Tracheal epithelial cell (primary cell): ENCODE results near the gene HOXD1. TPM values are rescaled to one million over a fixed set of nuclear protein-coding genes. Genes with fewer than 3 reads are reported as not detected.

Experiments used
- total RNA-seq: library from RNA; depleted of rRNA; stranded (reverse); fragments of >200 nt; gene quantifications from 2 replicates; pipeline ENCODE4 v1.2.1, GENCODE V29; 2014

The HOXD1 gene
- total RNA-seq, result 0.21 and 1.7 TPM in 2 replicates

DNA sequence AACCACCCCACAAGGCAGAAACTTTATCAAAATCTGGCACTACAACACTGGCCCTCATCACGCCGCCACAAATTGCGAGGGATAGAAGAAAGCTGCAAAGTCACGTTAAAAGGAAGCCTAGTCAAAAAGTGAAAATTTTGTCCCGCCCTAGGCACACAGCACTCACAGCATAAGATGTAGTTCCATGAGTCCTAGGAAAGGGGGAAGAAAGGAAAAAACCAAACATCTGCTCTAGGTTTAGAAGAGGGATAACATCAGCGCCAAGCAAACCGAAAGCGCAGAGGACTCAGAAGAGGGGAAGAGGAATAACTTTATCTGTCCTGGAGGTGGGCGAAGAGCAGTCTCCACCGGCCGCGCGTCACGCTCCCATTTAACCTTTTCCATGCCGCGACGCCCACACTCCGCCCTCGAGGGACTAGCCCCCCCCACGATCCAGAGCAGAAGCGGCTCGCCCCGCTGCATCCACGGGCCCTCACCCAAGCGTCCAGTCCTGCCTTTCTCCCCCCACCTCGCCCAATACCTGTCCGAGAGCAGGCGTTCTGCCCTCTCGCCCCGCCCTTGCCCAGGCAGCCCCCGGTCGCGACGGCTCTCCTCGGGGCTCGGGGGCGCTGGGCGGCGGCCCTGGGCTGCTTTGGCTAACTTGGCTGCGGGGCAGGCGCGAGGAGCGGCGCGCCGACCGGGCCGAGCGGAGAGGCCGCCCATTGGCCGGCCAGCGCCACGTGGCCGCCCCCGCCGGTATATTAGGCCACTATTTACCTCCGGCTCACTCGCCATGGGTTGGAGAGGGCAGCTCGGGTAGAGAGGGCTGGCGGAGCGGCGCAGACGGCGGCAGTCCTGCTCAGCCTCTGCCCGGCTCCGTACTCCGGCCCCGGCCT is at the start of gene HOXD1:
Gene HOXD1, plus strand, starts transcription at position 770 of the 875 bp plus-strand sequence. CDS start 134 bp downstream, outside the sequence.

DNA sequence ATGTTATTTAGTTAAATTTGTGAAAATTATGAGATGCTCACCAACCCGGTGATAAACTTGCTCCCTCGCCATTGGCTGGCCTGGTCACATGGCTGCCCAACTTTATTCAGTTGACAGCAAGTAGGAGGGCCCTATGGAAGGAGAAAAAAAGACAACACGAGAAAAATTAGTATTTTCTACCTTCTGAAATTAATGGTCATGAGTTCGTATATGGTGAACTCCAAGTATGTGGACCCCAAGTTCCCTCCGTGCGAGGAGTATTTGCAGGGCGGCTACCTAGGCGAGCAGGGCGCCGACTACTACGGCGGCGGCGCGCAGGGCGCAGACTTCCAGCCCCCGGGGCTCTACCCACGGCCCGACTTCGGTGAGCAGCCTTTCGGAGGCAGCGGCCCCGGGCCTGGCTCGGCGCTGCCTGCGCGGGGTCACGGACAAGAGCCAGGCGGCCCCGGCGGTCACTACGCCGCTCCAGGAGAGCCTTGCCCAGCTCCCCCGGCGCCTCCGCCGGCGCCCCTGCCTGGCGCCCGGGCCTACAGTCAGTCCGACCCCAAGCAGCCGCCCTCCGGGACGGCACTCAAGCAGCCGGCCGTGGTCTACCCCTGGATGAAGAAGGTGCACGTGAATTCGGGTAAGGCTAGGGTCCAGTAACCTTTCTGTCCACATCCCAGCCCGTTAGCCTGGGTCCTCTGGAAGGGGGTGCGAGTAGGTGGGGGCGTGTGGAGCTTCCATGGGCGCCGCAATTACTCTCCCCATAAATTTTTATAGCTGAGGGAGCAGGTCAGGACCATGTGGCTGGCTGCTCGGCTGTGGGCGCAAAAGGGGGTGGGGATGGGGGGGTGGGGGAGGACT is 36.8 kb upstream of the HOXD1 start, which contains the start of gene HOXD4:
Gene HOXD4, plus strand, starts transcription at position 109 of the 846 bp plus-strand sequence. Its CDS starts 84 bp downstream, at position 193.

DNA sequence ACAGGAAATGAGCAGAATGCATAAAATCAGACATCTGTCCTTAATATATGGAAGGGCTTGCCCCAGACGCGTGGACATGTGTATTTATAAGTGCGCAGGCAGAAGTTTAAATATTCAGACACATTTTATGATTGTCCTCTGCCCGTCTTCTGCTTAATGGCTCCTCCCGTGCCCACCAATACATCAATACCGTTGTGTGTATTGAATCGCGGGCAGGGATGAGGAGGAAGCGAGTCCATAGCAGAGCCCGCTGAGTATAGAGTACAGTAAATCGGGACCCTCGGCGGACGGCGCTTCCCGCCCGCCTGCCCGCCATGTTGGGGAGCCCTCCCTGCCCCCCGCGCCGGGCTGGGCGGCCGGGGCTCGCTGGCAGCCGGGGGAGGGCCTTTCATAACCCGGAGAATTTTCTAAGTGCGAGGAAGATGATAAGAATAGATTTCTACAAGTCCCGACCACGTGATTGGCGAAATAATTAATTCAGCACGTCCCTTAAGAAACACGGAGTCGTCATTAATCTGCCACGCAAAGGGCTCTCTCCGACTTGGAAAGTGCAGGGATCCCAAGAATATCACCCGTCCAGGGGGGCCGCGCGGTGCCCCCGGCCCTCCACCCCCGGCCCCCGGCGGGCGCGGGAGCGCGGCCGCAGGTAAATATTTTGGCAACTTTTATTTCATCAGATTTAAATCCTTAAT is 31.5 kb upstream of the HOXD1 start, which contains the start of gene HOXD3:
Gene HOXD3, plus strand, starts transcription at position 501 of the 692 bp plus-strand sequence. CDS start 11,808 bp downstream, outside the sequence.

Other genes starting within 250 kb of the HOXD1 start
- gene LNPK, start 186.4 kb upstream of the HOXD1 start, total RNA-seq, result 30.7 and 33.3 TPM in 2 replicates
- gene EVX2, start 104.7 kb upstream of the HOXD1 start, total RNA-seq, result not detected in 2 replicates
- not detected in 2 replicates for gene HOXD13, start 95.9 kb upstream of the HOXD1 start, total RNA-seq
- not detected in 2 replicates for gene HOXD12, start 88.9 kb upstream of the HOXD1 start, total RNA-seq
- gene HOXD11, start 81.4 kb upstream of the HOXD1 start, total RNA-seq, result 0.96 TPM in 1 of 2 replicates, not detected in the other
- 0.48 TPM in 1 of 2 replicates, not detected in the other for gene HOXD10, start 71.9 kb upstream of the HOXD1 start, total RNA-seq
- gene HOXD9, start 65.9 kb upstream of the HOXD1 start, total RNA-seq, result 0.72 TPM in 1 of 2 replicates, not detected in the other
- gene HOXD8, start 59.0 kb upstream of the HOXD1 start, total RNA-seq, result 0.21 and 1.7 TPM in 2 replicates
- gene HOXD4, start 37.1 kb upstream of the HOXD1 start, total RNA-seq, result 1.2 TPM in 1 of 2 replicates, not detected in the other
- 0.72 TPM in 1 of 2 replicates, not detected in the other for gene HOXD3, start 31.4 kb upstream of the HOXD1 start, total RNA-seq
- gene MTX2, start 80.8 kb downstream of the HOXD1 start, total RNA-seq, result 27.1 and 29.2 TPM in 2 replicates